ENCODE results near the gene NDNF.

The NDNF gene

DNA sequence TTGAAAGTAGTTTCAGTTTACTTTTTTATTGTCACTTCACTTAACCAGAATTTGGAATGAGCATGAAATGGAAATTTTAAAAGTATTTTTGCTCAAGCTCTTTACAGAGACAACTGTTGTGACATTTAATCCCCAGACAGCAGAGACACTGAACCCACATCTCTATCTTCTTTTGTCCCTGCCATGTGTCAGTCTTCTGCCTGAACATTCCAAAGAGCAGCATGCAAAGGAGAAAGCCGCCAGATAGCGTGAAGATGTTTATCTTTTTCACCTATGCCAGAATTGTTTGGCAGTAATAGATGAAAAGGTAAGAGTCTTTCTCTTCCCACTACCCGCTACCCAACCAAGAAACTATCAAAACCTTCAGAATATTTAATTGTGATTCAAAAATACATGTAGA lies 46.8 kb downstream of the NDNF start:
- no peak overlapping the region for H3K4me3 ChIP-seq (ENCODE audit: low read depth, low read length)
- TF ChIP-seq MYC (IDR thresholded peaks at IDR 0.05; ENCODE audit: low read depth, low read length), result no peak
- TF ChIP-seq, protein P1, sequence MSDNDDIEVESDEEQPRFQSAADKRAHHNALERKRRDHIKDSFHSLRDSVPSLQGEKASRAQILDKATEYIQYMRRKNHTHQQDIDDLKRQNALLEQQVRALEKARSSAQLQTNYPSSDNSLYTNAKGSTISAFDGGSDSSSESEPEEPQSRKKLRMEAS (IDR thresholded peaks at IDR 0.05; ENCODE audit: low read depth, low read length), result no peak
- no peak for TF ChIP-seq POLR2A (IDR thresholded peaks at IDR 0.05; ENCODE audit: extremely low read depth, insufficient read length)
- TF ChIP-seq, protein P2, sequence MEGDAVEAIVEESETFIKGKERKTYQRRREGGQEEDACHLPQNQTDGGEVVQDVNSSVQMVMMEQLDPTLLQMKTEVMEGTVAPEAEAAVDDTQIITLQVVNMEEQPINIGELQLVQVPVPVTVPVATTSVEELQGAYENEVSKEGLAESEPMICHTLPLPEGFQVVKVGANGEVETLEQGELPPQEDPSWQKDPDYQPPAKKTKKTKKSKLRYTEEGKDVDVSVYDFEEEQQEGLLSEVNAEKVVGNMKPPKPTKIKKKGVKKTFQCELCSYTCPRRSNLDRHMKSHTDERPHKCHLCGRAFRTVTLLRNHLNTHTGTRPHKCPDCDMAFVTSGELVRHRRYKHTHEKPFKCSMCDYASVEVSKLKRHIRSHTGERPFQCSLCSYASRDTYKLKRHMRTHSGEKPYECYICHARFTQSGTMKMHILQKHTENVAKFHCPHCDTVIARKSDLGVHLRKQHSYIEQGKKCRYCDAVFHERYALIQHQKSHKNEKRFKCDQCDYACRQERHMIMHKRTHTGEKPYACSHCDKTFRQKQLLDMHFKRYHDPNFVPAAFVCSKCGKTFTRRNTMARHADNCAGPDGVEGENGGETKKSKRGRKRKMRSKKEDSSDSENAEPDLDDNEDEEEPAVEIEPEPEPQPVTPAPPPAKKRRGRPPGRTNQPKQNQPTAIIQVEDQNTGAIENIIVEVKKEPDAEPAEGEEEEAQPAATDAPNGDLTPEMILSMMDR (IDR thresholded peaks at IDR 0.05; ENCODE audit: low read depth, low read length), result no peak
- no peak for DNase-seq (ENCODE audit: low read depth)

DNA sequence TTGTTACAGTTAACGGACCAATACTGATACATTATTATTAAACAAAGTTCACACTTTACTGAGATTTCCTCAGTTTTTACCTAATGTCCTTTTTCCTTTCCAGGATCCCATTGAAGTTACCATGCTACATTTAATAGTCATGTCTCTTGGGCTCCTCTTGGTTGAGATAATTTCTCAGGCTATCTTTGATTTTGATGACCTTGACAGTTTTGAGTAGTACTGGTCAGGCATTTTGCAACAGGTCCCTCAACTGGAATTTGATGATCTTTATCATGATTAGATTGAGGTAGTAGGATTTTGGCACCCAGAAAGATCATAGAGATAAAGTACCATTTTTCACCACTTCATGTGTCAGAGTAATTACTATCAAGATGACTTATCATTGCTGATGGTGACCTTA lies 53.8 kb downstream of the NDNF start:
- no peak overlapping the region for H3K4me3 ChIP-seq (ENCODE audit: low read depth, low read length)
- TF ChIP-seq, protein P2 (IDR thresholded peaks at IDR 0.05; ENCODE audit: low read depth, low read length), result no peak
- TF ChIP-seq POLR2A (IDR thresholded peaks at IDR 0.05; ENCODE audit: extremely low read depth, insufficient read length) (no peak), MYC (IDR thresholded peaks at IDR 0.05; ENCODE audit: low read depth, low read length) (no peak)
- TF ChIP-seq, protein P1 (IDR thresholded peaks at IDR 0.05; ENCODE audit: low read depth, low read length), result no peak
- DNase-seq (ENCODE audit: low read depth), result no peak

DNA sequence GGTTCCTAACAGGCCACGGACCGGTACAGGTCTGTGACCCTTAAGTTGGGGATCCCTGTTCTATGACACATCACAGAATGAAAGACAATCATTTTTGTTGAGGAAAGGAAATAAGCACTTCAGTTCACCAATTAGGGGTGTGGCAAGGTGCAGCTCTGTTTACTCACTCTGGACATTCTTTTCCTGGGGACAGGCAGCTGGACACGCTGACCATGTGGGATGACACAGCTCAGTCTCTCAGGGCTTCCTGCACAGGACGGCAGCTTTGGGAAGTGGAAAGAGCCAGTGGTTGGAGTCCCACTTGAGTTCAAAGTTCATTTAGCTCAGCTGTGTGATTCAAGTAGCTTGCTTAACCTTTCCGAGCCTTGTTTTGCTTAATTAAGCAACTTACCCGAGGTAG lies 55.7 kb downstream of the NDNF start:
- TF ChIP-seq, protein P1 (IDR thresholded peaks at IDR 0.05; ENCODE audit: low read depth, low read length), result no peak
- TF ChIP-seq MYC (IDR thresholded peaks at IDR 0.05; ENCODE audit: low read depth, low read length) (no peak), POLR2A (IDR thresholded peaks at IDR 0.05; ENCODE audit: extremely low read depth, insufficient read length) (no peak)
- TF ChIP-seq, protein P2 (IDR thresholded peaks at IDR 0.05; ENCODE audit: low read depth, low read length), result no peak
- H3K4me3 ChIP-seq (ENCODE audit: low read depth, low read length), result no peak overlapping the region
- DNase-seq (ENCODE audit: low read depth), result no peak

DNA sequence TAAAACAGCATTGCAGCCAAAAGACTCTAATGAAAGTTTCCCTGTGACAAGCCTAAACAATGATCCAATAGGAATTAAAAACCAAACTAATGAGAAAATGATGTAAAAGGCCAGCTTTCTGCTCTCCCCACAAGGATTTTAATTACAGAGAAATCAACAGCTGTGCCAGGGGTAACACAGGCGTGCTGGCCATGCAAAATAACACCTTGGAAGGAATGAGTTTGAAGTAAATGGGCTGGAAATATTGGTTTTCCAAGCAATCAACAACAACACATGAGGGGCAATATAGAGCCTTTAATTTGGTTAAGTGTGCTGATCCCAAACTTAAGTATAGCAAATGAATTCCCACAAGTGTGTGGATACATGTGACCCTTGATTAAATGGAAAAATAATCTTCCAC lies 56.9 kb downstream of the NDNF start:
- TF ChIP-seq, protein P1 (IDR thresholded peaks at IDR 0.05; ENCODE audit: low read depth, low read length), result no peak
- TF ChIP-seq, protein P2 (IDR thresholded peaks at IDR 0.05; ENCODE audit: low read depth, low read length), result no peak
- no peak for TF ChIP-seq POLR2A (IDR thresholded peaks at IDR 0.05; ENCODE audit: extremely low read depth, insufficient read length)
- no peak for TF ChIP-seq MYC (IDR thresholded peaks at IDR 0.05; ENCODE audit: low read depth, low read length)

GRCh38 chr4:121014544-121014943 lies 57.8 kb downstream of the NDNF start:
- H3K4me3 ChIP-seq (ENCODE audit: low read depth, low read length), result no peak overlapping the region
- TF ChIP-seq, protein P2 (IDR thresholded peaks at IDR 0.05; ENCODE audit: low read depth, low read length), result no peak
- TF ChIP-seq POLR2A (IDR thresholded peaks at IDR 0.05; ENCODE audit: extremely low read depth, insufficient read length), result no peak
- no peak for DNase-seq (ENCODE audit: low read depth)

More for the DNA sequence above, 56.9 kb downstream of the NDNF start:
- DNase-seq (ENCODE audit: low read depth), result no peak
- H3K4me3 ChIP-seq (ENCODE audit: low read depth, low read length), result no peak overlapping the region

GRCh38 chr4:121011780-121012340 lies 60.5 kb downstream of the NDNF start:
- H3K4me3 ChIP-seq (ENCODE audit: low read depth, low read length), result no peak overlapping the region
- no peak for DNase-seq (ENCODE audit: low read depth)
- TF ChIP-seq POLR2A (IDR thresholded peaks at IDR 0.05; ENCODE audit: extremely low read depth, insufficient read length), result no peak
- TF ChIP-seq, protein P2 (IDR thresholded peaks at IDR 0.05; ENCODE audit: low read depth, low read length), result no peak
- TF ChIP-seq MYC (IDR thresholded peaks at IDR 0.05; ENCODE audit: low read depth, low read length), result no peak
- TF ChIP-seq, protein P1 (IDR thresholded peaks at IDR 0.05; ENCODE audit: low read depth, low read length), result no peak

All from NB4 (cell line).